Breast epithelium (tissue), 3 donors: Measurements from ENCODE around the gene GREB1L.

ENCODE experiments used
- CTCF ChIP-seq, 3 donors: fragments of 450-650 bp; IDR thresholded peaks; one replicate each; pipeline ENCODE4 v1.5.1; 2016 to 2017; ENCODE audit warnings: antibody characterized with exemption in 3 of 3, mild to moderate bottlenecking in 3 of 3, moderate library complexity in 3 of 3
- POLR2A ChIP-seq: fragments of 450-650 bp; IDR thresholded peaks from one replicate; pipeline ENCODE4 v1.6.1; 2016; ENCODE audit warnings: antibody characterized with exemption, mild to moderate bottlenecking, moderate library complexity

GRCh38 chr18:21257386-21257785 is 15.4 kb downstream of the GREB1L start:
- TF ChIP-seq CTCF (IDR thresholded peaks at IDR 0.05): no peak
- TF ChIP-seq POLR2A: no peak
